GM11168 (cell line): ENCODE measurements around the gene CLEC3B.

Experiments used
- in situ Hi-C: fragments of 300-500 bp; cut with MboI; formaldehyde crosslinking; loops from one replicate; pipeline ENCODE4 v1.12.0; 2022; ENCODE audit warnings: low sequenced_read_pairs; ENCODE audit not compliant: unreplicated experiment

Gene CLEC3B

DNA sequence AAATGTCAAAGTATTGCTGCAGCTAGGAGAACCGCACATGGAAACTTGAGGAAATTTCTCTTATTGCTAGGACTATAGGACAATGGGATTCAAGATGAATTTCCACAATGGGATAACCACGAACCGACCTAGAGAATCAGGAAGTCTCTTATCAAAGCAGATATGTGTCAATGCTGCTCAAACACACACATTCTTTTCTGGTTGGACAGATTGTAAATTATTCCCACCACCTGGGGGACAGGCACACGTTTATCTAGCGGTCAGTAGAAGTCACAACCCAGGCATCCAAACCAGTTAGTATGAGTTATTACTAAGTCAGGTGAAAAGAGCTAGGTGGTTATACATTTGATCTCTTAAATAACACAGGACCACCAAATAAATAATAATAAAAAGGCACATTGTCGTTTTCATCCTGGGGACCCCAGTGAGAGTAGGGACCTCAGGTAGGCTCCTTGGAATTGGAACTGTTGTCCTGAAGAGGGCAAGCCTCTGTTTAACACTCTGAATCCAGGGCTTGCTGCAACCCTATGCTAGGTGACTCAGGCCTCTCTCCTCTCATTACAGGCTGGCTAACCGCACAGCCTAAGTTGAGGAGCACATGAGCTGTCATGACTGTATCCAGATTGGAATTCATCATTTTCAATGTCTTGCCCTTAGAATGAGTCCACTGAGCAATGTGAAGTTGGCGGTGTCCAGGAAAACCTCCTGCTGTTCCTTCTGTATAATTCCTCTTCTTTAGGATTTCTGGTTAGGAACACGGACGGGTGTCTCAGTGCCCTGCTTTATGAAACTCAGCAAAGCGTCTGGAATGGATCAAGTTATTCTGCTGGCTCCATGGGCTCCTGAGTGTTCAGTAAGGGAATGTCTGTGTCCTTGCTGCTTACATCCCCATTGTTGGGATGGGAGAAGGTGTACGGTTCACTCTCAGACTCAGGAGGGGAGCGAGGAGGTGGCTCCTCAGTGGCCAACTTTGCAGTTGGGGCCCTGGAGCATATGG, 59.0 kb downstream of the CLEC3B start:
- in situ Hi-C loops = no loop called here
